HL-60 (cell line): ENCODE data around the gene TMEM163.

ENCODE experiments used
- POLR2AphosphoS5 ChIP-seq: IDR thresholded peaks from 2 replicates; pipeline ENCODE4 v1.6.1; 2012; ENCODE audit warnings: low read depth
- REST ChIP-seq: IDR thresholded peaks from 2 replicates; pipeline ENCODE4 v1.6.1; 2012; ENCODE audit warnings: low read depth; ENCODE audit not compliant: insufficient replicate concordance
- TF ChIP-seq, protein P1 (sequence below): IDR thresholded peaks from one replicate; pipeline ENCODE4 v1.5.1; 2011; ENCODE audit warnings: low read length, control low read depth, inconsistent platforms; ENCODE audit not compliant: insufficient read depth

DNA sequence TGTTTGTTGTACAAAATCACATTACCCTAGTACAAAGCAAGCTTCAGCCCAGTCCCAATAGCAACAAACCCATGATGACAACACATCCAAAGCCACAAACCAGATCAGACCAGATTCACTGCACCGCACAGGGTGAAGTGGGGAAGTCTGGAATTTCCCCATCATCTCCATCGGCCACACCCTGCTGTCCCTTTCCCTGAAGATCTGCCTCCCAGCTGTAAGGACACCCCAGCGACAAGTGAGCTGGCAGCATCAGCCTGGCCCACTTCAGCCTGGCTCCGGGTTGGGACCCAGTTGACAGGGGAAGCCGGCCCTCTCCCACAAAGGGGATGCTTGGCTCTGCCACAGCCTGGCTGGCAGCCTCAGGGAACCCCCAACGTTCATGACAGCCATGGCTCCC, 257.3 kb downstream of the TMEM163 start:
- TF ChIP-seq POLR2AphosphoS5 (no peak), REST (no peak)
- TF ChIP-seq, protein P1, sequence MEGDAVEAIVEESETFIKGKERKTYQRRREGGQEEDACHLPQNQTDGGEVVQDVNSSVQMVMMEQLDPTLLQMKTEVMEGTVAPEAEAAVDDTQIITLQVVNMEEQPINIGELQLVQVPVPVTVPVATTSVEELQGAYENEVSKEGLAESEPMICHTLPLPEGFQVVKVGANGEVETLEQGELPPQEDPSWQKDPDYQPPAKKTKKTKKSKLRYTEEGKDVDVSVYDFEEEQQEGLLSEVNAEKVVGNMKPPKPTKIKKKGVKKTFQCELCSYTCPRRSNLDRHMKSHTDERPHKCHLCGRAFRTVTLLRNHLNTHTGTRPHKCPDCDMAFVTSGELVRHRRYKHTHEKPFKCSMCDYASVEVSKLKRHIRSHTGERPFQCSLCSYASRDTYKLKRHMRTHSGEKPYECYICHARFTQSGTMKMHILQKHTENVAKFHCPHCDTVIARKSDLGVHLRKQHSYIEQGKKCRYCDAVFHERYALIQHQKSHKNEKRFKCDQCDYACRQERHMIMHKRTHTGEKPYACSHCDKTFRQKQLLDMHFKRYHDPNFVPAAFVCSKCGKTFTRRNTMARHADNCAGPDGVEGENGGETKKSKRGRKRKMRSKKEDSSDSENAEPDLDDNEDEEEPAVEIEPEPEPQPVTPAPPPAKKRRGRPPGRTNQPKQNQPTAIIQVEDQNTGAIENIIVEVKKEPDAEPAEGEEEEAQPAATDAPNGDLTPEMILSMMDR = no peak
